Kidney (tissue), 14 donors: Measurements from ENCODE around the gene DNMBP. TPM values are rescaled to one million over a fixed set of nuclear protein-coding genes. Genes with fewer than 3 reads are reported as not detected.

Source experiments
- DNase-seq, 5 donors: peaks; one replicate each; pipeline ENCODE4 v3.0.0-alpha.2; 2013 to 2020
- FAIRE-seq: peaks from 2 replicates; lab custom pipeline; 2012; peaks lifted over from hg19 to GRCh38; lab: Jason Lieb, UNC
- H3K27ac ChIP-seq, 2 donors: one replicate each; pipeline ENCODE4 v1.7.0; 2013; ENCODE audit warnings: low read depth in 2 of 2, low read length in 2 of 2, inconsistent platforms in 1 of 2
- H3K27me3 ChIP-seq: one replicate; pipeline ENCODE4 v1.7.1; 2013; ENCODE audit warnings: low read length, inconsistent platforms; ENCODE audit not compliant: control insufficient read depth, insufficient read depth
- H3K36me3 ChIP-seq, 3 donors: one replicate each; pipeline versions ENCODE4 v1.7.0 to v1.7.1; 2013; ENCODE audit warnings: low read length in 3 of 3, control low read depth in 1 of 3, inconsistent platforms in 1 of 3; ENCODE audit not compliant: insufficient read depth in 3 of 3, control insufficient read depth in 2 of 3
- H3K4me1 ChIP-seq, 3 donors: one replicate each; pipeline versions ENCODE4 v1.7.0 to v1.7.1; 2013; ENCODE audit warnings: low read length in 3 of 3, inconsistent platforms in 1 of 3, low read depth in 1 of 3; ENCODE audit not compliant: control insufficient read depth in 2 of 3, insufficient read depth in 2 of 3
- H3K4me3 ChIP-seq, 3 donors: one replicate each; pipeline versions ENCODE4 v1.7.0 to v1.8.1; 2013; ENCODE audit warnings: low read length in 3 of 3, control low read depth in 1 of 3, inconsistent platforms in 1 of 3
- H3K9ac ChIP-seq, 3 donors: one replicate each; pipeline versions ENCODE4 v1.7.0 to v1.7.1; 2013; ENCODE audit warnings: low read length in 3 of 3, control low read depth in 1 of 3, inconsistent platforms in 1 of 3
- H3K9me3 ChIP-seq, 3 donors: one replicate each; pipeline versions ENCODE4 v1.7.0 to v1.7.1; 2013; ENCODE audit warnings: low read length in 3 of 3, control low read depth in 1 of 3, inconsistent platforms in 1 of 3; ENCODE audit not compliant: control insufficient read depth in 2 of 3, insufficient read depth in 1 of 3
- CTCF ChIP-seq: IDR thresholded peaks from 3 replicates; pipeline ENCODE4 v1.5.1; 2012; ENCODE audit warnings: mild to moderate bottlenecking, moderate library complexity, borderline replicate concordance; ENCODE audit not compliant: insufficient read depth; ENCODE audit errors: extremely low read depth
- intact Hi-C: fragments of 100-400 bp; cut with DNase I; formaldehyde crosslinking; loops from one replicate; pipeline ENCODE4 v1.11.1; 2022
- polyA plus RNA-seq: library from polyadenylated mRNA; stranded (reverse); fragments of 350-450 nt; fragmentation: Illumina TruSeq; extraction: RNeasy Lipid Tissue Mini Kit (QIAGEN cat#74804); gene quantifications from one replicate; pipeline ENCODE4 v1.2.3, GENCODE V29; 2014; ENCODE audit warnings: low read depth, low replicate concordance; ENCODE audit not compliant: insufficient read depth
- total RNA-seq: library from RNA; stranded (reverse); fragmentation: NEBNext Ultra II Directional; extraction: Animal tissue kit (Norgen Biotek cat#: 25700); gene quantifications from one replicate; pipeline ENCODE4 v1.2.1, GENCODE V29; 2021
- donor health status: control.
- donor health status: control.
- donor health status: control.
- donor health status: control.
- donor health status: control.
- donor health status: DM: yes; HTN: yes; CAD: no.
- donor health status: Normal renal cell carcinoma (clear cell type).

Gene DNMBP
- total and polyA plus RNA-seq, 2 donors from 2014 or later = 11.6 to 23.7 TPM

DNA sequence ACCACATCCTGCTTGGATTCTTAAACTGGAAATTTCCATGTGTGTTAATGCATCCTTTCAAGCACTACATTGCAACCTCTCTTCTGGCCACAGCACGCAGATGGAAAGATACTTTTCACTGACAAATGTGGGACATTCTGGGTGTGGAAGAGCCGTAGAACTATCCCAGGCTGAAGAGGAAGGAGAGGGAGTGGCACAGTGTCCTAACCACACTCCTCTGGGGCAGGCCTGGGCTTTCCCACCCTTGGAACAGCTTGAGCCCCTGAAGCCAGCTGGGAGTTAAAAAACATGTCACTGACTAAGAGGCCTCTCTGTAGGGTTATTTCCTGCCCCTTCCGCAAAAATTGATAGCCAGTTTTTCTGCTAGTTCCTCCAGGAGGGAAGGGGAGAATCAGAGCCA is 34.0 kb upstream of the DNMBP start:
- Histone ChIP-seq H3K9ac (no peak overlapping the region), H3K27me3 (no peaks in the 10 kb centered on the region), H3K27ac (no peak overlapping the region), H3K4me3 (no peak overlapping the region), H3K9me3 (no peaks in the 10 kb centered on the region), H3K4me1 (peaks cover 3 to 14% (median 3%) of the 10 kb centered on the region in 3 donors), H3K36me3 (no peaks in the 10 kb centered on the region)
- DNase-seq (peak in 2 of 5 donors; percentile 14 to 60), FAIRE-seq (no peak)
- intact Hi-C loops = no loop called here
- TF ChIP-seq CTCF = no peak

- Histone ChIP-seq H3K27ac (no peak overlapping the region), H3K4me3 (no peak overlapping the region), H3K9me3 (no peaks in the 10 kb centered on the region), H3K27me3 (no peaks in the 10 kb centered on the region), H3K36me3 (no peaks in the 10 kb centered on the region), H3K9ac (no peak overlapping the region), H3K4me1 (peaks cover 3 to 19% (median 5%) of the 10 kb centered on the region in 3 donors)
- intact Hi-C loops = no loop called here
- FAIRE-seq (no peak), DNase-seq (no peak)
- TF ChIP-seq CTCF = no peak
Measured at GRCh38 chr10:100043344-100043743, 33.6 kb upstream of the DNMBP start.

DNA sequence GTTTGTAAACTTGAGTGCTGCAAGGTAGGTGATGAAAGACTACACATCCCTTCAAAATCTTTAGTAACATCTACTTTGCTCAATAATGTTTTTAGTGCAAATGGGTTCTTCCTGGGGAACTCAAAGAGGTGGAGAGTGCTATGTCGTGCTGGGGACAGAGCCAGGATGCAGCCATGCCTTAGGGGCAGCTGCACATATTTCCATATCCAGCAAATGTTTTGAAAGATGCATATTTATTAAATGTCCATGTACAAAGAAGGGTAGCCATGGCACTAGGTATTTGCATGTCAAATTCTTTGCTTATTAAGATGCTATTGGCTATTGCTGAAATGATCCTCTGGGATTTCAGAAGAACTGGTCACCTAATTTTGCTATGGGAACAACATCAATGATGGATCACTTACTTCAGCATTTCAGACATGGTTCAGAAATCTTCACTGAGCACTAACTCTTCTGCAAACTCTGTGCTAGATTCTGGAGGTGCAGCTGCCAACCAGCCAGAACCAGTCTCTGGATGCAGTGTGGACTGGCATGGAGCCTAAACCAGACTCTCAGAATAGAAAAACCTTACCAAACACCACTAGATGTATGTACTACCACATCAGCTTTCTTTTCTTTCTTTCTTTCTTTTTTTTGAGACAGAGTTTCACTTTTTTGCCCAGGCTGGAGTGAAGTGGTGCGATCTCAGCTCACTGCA is 31.7 kb upstream of the DNMBP start:
- Histone ChIP-seq H3K9me3 (no peaks in the 10 kb centered on the region), H3K4me1 (peaks cover 3 to 22% (median 5%) of the 10 kb centered on the region in 3 donors), H3K4me3 (no peak overlapping the region), H3K9ac (no peak overlapping the region), H3K36me3 (no peaks in the 10 kb centered on the region), H3K27me3 (no peaks in the 10 kb centered on the region), H3K27ac (no peak overlapping the region)
- TF ChIP-seq CTCF = no peak
- DNase-seq = peak in 1 of 5 donors; percentile 28
- no peak for FAIRE-seq
- intact Hi-C loops = no loop called here
